Hindlimb muscle (tissue), 1 donor: ENCODE measurements around the gene NAP1L5. TPM values are rescaled to one million over a fixed set of nuclear protein-coding genes. Genes with fewer than 3 reads are reported as not detected.

Experiments
- DNase-seq: peaks from one replicate; pipeline ENCODE4 v3.0.0-alpha.2; 2013
- polyA plus RNA-seq: library from polyadenylated mRNA; unstranded; fragments of 120-200 nt; gene quantifications from one replicate; pipeline ENCODE4 v1.2.1, GENCODE V29; 2013; ENCODE audit not compliant: insufficient read length

Gene NAP1L5, protein sequence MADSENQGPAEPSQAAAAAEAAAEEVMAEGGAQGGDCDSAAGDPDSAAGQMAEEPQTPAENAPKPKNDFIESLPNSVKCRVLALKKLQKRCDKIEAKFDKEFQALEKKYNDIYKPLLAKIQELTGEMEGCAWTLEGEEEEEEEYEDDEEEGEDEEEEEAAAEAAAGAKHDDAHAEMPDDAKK
- 6.7 TPM for polyA plus RNA-seq

DNA sequence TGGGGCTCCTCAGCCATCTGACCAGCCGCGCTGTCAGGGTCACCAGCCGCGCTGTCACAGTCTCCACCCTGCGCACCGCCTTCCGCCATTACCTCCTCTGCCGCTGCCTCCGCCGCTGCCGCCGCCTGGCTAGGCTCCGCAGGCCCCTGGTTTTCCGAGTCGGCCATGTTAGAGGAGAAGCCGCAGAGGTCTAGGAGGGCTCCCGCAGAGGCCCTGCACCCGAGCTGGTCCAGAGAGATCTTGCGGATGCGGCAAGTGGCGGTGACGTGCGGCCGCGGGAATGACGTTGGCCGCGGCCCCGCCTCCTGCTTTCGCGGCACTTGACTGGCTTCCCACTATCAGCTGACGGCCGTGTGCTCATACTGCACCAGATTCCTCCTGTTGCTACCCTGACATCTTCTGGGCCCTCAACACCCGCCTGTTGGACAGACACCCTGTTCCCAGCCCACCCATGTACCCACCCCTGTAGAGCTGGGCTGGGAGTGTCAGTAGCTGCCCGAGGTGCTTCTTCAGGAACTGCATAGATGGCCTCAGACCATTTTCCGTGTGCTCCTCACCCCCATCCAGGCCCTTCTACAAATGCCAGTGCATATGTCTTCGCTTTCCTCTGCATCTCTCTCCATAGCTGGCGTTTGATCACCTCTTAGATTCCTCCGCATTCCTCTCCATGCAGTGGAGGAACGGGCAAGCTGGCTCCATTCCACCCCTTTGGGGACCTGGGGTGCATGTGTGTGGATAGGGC is at the start of gene NAP1L5:
TSS of gene NAP1L5 (minus strand) at position 242 of the 742 bp plus-strand sequence. CDS start at position 167, 75 bp downstream.
- DNase-seq = peak; percentile 82

- no peak for DNase-seq
Observed at GRCh38 chr4:88747351-88747750, 49.7 kb upstream of the NAP1L5 start.

- DNase-seq = no peak
Observed at GRCh38 chr4:88746206-88746605, 48.6 kb upstream of the NAP1L5 start.

DNA sequence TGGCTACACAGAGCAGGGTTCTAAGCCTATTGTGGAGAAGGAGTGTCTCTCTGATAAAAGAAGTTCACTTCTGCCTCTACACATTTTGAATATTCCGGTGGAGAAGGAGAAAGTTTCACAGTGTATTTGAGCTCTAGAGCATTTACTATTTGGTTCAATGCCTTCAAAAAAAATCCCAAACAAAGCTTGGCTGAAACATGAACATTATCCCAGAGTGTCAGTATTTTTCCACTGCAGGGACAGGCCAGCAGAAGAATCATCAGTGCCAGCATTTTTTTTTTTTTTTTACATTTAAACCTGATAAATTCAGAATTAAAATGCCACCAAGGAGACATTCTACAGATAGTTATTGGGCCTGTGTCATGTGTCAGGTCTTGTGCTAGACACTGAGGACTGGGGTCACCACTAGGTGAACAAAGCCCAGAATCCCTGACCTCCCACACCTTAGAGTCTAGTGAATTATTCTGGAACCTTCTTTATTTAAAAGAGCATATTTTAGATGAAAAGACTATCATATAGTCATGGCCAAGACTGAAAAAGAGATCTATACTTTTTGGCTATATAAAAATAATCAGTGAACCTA is 48.0 kb upstream of the NAP1L5 start:
- no peak for DNase-seq

GRCh38 chr4:88745175-88745574 is 47.5 kb upstream of the NAP1L5 start:
- DNase-seq = no peak

GRCh38 chr4:88744609-88745008 is 47.0 kb upstream of the NAP1L5 start:
- DNase-seq = no peak

- DNase-seq = no peak
Observed at GRCh38 chr4:88743696-88744095, 46.1 kb upstream of the NAP1L5 start.

DNA sequence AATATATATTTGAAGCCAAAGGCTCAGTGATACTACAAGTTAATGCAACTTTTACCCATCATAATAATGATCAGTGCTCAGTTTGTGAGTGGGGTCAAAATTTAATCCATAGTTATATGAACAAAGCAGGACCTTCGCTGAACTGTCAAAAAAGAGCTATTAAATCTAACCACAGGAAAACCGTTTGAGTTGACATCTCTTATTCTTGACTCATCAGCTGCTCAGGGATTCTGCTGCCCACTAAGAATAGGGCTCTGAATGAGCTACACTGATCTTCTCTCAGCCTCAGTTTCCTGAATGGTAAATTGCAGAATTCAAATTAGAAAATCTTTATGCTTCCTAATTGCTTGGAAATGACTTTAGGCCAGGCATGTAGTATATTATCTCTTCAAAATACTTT is 44.9 kb upstream of the NAP1L5 start:
- DNase-seq = no peak

DNA sequence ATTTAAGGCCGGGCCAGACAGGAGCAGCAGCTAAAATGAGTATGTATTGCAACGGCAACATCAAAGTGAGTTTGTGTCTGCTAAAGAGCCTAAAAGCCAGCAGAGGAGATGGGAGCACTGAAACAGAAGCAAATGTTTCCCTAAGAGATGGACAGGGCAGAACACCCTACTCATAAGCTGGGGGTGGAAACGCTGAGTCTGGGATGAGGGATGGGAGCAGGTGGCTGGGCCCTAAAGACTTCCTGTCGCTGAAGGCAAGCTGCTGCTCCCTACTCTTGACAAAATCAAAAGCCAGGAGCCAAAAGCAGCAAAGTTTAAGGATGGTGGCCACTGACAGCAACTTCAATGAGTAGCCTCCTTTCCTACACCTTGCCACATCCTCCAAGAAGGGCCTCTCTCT is 40.6 kb upstream of the NAP1L5 start:
- no peak for DNase-seq

DNA sequence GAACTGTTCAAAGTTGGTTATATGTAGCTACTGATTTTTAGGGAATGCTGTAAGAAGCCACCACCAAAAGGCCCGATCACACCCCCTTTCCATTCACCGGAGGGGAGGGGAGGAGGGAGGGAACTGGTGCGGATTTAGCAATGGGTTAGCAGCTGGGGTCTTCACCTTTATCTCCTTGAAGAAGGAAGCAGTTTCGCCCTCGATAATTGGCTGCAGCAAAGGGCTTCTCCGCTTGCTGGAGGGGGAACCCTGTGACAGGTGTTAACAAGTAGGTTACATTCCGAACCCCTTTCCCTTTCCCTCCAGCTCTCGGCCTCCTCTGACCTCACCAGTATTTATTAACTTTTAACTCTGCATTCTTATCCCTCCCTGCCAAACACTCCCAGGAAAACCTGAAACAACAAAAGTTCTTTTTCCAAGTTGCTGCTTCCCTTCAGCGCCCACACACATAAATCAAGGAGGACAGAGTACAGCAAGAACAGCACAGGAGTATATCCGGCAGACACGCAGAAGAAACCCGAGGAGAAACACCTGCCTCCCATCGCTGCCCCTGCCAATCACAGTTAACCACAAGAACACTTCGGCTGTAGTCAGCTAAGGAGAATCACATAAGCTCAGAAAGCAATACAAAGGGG is 39.8 kb upstream of the NAP1L5 start:
- DNase-seq = no peak

DNA sequence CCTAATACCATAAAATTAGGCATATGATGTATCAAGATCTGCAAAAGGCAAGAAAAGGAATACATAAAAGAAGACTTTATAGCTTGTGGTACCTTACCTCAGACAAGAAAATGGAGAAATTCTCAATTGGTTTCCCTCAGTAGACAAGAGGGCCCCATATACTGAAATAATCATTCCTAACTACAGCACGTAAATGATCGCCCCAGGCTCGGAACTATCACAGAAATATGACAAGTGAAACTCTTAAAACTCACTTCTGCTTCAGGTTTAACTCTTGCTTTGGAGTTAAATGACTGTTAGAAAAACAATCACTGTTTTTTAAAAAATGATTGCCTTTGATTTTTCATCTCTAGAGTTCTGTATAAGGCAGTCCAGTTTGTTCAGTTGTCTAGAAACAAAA is 38.6 kb upstream of the NAP1L5 start:
- no peak for DNase-seq

DNA sequence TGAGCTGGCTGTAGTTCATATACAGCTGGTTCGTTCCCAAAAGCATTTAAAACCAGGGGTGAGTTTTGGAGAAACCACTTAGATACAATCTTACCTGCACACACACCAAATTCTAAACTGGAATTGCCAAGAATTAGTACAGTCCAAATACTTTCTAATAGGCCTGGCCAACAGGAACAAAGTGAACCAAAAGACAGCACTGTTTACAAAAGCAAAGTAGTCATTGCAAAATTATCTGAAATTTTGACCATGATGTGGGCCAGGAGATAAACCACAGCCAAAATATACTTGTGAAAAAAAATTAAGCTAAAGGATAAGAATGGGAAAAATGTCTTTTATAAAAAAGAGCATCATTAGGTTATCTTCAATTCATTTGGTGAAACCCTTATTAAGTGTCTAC is 37.9 kb upstream of the NAP1L5 start:
- no peak for DNase-seq

DNA sequence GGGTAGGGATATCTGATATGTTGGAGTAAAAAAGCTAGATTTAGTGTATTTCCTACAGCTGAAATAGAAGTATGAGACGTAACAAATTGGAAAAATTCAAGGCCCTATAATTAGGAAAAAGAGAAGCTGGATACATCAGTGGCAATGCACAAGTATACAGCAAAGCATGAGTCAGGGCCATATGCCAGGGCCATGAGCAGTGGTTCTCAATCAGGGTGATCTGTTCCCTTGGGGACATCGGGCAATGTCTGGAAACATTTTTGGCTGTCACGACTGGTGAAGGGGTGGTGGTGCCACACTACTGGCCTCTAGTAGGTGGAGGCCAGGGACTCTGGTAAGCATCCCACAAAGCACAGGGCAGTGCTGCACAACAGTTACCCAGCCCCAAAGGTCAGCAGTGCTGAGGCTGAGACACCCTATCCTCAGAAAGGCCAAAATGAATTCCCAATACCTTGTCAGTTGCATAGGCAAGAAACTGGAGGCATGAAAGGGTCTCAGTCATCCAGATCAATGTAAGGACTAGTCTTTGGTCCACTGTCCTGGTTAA is 36.8 kb upstream of the NAP1L5 start:
- no peak for DNase-seq

DNA sequence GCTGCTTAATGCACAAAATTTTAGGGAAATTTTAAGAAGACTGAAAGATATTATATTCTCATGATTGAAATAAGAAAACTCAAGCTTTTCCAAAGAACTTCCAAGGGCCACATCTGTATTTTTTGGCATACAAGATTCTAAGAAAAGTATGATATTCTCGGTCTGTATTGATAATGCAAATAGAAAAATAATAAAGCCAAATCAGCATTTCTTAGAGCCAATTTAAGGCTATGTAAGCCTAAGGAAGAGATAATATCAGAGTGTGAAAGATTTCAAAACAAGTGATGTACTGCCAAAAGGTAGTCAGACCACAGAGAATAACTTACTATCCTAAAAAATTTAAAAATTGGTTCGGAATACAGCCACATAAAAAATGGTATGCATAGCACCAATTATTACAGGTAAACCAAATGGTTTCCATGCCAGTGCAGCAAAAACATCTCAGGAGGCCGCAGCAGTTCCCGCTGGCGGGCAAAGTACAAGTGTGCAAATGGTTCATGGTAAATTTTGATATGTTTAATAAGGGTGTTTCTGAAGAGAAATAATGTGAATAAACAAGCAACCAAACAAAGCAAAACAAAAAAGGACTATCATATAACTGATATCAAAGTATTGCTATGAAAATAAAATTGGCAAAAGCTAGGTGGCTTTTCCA is 35.2 kb upstream of the NAP1L5 start:
- no peak for DNase-seq

DNA sequence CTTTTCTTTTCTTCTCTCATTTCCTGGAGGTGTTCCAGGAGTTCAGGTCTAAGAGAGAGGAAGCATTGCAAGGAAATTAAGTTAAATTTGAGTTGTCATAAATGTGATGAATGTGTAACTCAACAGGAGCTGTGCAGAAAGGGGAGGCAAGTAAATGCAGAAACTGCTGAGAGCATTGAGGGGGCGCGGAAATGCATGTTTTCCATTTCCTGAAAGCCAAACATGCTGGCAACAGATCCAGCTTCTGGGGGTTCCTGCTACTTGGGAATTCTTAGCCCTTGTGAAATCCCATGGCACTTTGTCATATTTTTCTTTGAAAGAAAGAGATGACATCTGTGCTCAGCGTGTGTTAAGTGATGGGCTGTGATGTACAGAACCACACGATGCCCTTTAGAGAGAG is 33.8 kb upstream of the NAP1L5 start:
- no peak for DNase-seq

DNA sequence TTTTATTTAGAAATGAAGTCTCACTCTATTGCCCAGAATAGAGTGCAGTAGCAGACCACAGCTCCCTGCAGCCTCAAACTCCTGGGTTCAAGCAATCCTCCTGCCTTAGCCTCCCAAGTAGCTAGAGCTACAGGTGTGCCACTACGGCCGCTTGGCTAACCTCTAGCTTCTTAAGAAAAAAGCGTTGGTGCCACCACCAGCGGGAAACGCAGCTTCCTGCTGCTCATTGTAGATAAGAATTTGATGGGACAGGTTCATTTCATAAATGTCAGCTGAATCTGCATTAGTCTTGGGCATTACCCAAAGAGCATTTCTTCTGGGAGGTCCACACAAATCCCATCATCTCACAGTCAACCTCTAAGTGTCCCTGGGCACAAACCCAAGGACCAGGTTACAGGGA is 33.2 kb upstream of the NAP1L5 start:
- no peak for DNase-seq

DNA sequence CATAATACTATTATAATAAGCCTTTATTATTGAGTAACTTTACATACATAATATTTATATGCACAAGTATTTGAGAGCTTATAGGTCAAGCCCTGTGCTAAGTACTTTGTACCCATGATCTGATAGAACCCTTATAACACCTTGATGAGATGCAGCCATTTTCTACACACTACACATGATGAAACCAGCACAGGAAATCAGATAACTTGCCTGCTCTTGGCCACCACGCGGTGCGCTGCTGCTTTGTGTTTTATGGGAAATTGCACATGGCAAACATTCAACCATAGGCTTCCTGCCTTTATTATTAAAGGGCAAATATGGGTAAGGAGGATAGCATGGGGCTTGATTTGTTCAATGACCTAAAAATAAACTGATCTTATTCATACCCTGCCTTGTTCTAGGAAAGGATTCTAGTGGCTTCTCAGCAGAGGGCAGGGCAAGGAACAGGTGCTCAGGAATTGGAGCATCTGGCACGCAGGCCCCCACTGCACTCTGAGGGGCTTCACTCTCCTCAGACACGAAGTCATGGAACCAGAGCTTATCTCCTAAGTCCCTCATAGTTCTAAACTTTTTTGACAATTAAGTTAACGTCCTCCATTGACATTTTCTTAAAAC is 31.6 kb upstream of the NAP1L5 start:
- DNase-seq = no peak

DNA sequence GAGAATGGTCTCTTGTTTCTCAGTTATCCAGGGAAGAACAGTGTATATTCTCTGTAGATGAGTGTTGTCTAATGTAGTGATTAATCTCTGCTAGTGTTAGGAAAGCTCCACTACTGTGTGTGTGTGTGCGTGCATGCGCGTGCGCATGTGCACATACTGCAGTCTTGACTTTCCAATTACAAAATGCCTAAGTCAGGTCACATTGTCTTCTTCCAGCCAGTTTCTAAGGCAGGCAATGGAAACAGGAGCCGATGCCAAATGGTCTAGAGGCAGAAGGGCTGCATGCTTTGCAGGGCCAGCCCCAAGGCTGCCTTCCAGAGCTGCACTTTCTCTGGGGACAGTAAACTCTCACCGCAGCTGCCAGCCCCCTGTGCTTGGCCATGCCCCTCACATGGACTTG is 30.5 kb upstream of the NAP1L5 start:
- no peak for DNase-seq

GRCh38 chr4:88725986-88726385 is 28.4 kb upstream of the NAP1L5 start:
- no peak for DNase-seq

DNA sequence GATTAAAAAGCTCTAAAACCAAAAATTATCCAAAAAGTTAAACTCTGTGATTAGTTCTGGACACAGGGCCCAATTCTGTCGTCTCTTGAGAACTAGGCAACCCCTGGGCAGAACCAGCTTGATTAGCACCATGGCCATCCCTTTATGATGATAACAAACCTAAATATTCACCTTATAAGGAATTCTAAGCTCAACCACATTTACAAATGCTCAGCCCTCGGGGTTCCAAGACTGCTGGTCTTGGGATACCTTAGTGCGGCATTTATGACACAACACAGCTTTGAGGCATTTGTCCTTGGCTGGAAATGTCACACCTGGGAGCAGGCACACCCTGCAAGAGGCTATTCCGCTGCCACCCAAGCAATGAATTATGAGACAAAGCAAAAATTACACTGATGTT is 27.5 kb upstream of the NAP1L5 start:
- DNase-seq = no peak

GRCh38 chr4:88724406-88724805 is 26.8 kb upstream of the NAP1L5 start:
- no peak for DNase-seq

GRCh38 chr4:88722828-88723227 is 25.2 kb upstream of the NAP1L5 start:
- no peak for DNase-seq
